Fibroblast of skin of back (primary cell): ENCODE results near the gene CMSS1.

ENCODE experiments used
- DNase-seq: peaks from one replicate; pipeline ENCODE4 v3.0.0-alpha.2; 2013

Gene CMSS1

GRCh38 chr3:100001526-100002270, 184.0 kb downstream of the CMSS1 start:
- no peak for DNase-seq

- peak; percentile 67 for DNase-seq
Measured at GRCh38 chr3:100002599-100003350, 185.1 kb downstream of the CMSS1 start.

- DNase-seq = no peak
Measured at GRCh38 chr3:100003609-100004503, 186.2 kb downstream of the CMSS1 start.

GRCh38 chr3:100004931-100005330, 187.3 kb downstream of the CMSS1 start:
- no peak for DNase-seq

GRCh38 chr3:100005665-100006393, 188.2 kb downstream of the CMSS1 start:
- DNase-seq = no peak

GRCh38 chr3:100006570-100007271, 189.1 kb downstream of the CMSS1 start:
- peak; percentile 50 for DNase-seq

GRCh38 chr3:100007313-100007712, 189.7 kb downstream of the CMSS1 start:
- DNase-seq = no peak

- no peak for DNase-seq
Measured at GRCh38 chr3:100008081-100008698, 190.5 kb downstream of the CMSS1 start.

GRCh38 chr3:100009276-100010086, 191.8 kb downstream of the CMSS1 start:
- no peak for DNase-seq

- DNase-seq = no peak
Measured at GRCh38 chr3:100010087-100010417, 192.4 kb downstream of the CMSS1 start.

GRCh38 chr3:100018806-100019205, 201.1 kb downstream of the CMSS1 start:
- DNase-seq = no peak

- peak; percentile 84 for DNase-seq
Measured at GRCh38 chr3:100019719-100020118, 202.1 kb downstream of the CMSS1 start.

- peak; percentile 48 for DNase-seq
Measured at GRCh38 chr3:100020876-100021644, 203.4 kb downstream of the CMSS1 start.

GRCh38 chr3:100022506-100022905, 204.8 kb downstream of the CMSS1 start:
- no peak for DNase-seq

- DNase-seq = peak; percentile 89
Measured at GRCh38 chr3:100023150-100023549, 205.5 kb downstream of the CMSS1 start.

GRCh38 chr3:100023595-100023994, 205.9 kb downstream of the CMSS1 start:
- DNase-seq = no peak

GRCh38 chr3:100024520-100025303, 207.1 kb downstream of the CMSS1 start:
- DNase-seq = peak; percentile 77

- peak; percentile 23 for DNase-seq
Measured at GRCh38 chr3:100027321-100027720, 209.7 kb downstream of the CMSS1 start.

GRCh38 chr3:100029052-100029451, 211.4 kb downstream of the CMSS1 start:
- no peak for DNase-seq
